SK-N-SH (cell line): ENCODE measurements around the gene KCNE1.

ENCODE experiments used
- CTCF ChIP-seq: fragments of 200-600 bp; sonication (generic); IDR thresholded peaks from 2 replicates; pipeline ENCODE4 v1.6.1; 2017; ENCODE audit warnings: antibody characterized with exemption, mild to moderate bottlenecking, moderate library complexity
- FOSL2 ChIP-seq: IDR thresholded peaks from 2 replicates; pipeline ENCODE4 v1.4.0; 2012; ENCODE audit warnings: low read depth, mild to moderate bottlenecking, moderate library complexity, borderline replicate concordance
- POLR2AphosphoS5 ChIP-seq: IDR thresholded peaks from 2 replicates; pipeline ENCODE4 v1.6.1; 2012; ENCODE audit warnings: low read depth, low read length

- TF ChIP-seq POLR2AphosphoS5 (peak; percentile 84), CTCF (no peak), FOSL2 (peak; percentile 84)
Measured at GRCh38 chr21:34526618-34527290, 14.7 kb upstream of the KCNE1 start.
